Mucosa of descending colon (tissue), 3 donors: Measurements from ENCODE around the gene INTS3. TPM values are rescaled to one million over a fixed set of nuclear protein-coding genes. Genes with fewer than 3 reads are reported as not detected.
"Not testable (repeated sequence)": the region's sequence is repeated elsewhere in the genome, so short reads cannot be mapped to it uniquely, and the experiment has no call there.

Source experiments
- ATAC-seq: fragments of 200-7000 bp; cut with Tn5 transposase; one replicate; pipeline ENCODE4 v1.9.1; 2020; ENCODE audit warnings: mild to moderate bottlenecking, moderate library complexity
- DNase-seq, 3 donors: peaks; one replicate each; pipeline ENCODE4 v3.0.0-alpha.2; 2020
- H3K36me3 ChIP-seq: fragments of 200-600 bp; one replicate; pipeline ENCODE4 v1.8.0; 2021; ENCODE audit warnings: low read depth, mild to moderate bottlenecking
- H3K4me1 ChIP-seq: fragments of 200-600 bp; one replicate; pipeline ENCODE4 v1.8.0; 2021; ENCODE audit warnings: low read depth, mild to moderate bottlenecking
- H3K4me3 ChIP-seq: fragments of 200-600 bp; one replicate; pipeline ENCODE4 v1.8.0; 2021; ENCODE audit warnings: mild to moderate bottlenecking
- H3K9me3 ChIP-seq: fragments of 200-600 bp; one replicate; pipeline ENCODE4 v1.8.0; 2021; ENCODE audit warnings: mild to moderate bottlenecking
- intact Hi-C, 2 donors: fragments of 100-400 bp; cut with DNase I in 1 of 2; cut with micrococcal nuclease in 1 of 2; formaldehyde crosslinking; loops; one replicate each; pipeline versions ENCODE4 v1.11.0 to v1.11.1; 2022; cut with DNase I, micrococcal nuclease
- total RNA-seq, 3 donors: library from RNA; stranded (reverse); fragmentation: NEBNext Ultra II Directional in 2 of 3; extraction: Animal tissue kit (Norgen Biotek cat#: 25700) in 2 of 3; gene quantifications; one replicate each; pipeline versions ENCODE4 v1.2.1 to v1.2.4, GENCODE V29; 2021 to 2023
- TF ChIP-seq, protein P1 (sequence below): fragments of 200-600 bp; IDR thresholded peaks from one replicate; pipeline ENCODE4 v1.8.0; 2022; ENCODE audit warnings: antibody characterized with exemption, mild to moderate bottlenecking
- donor health status: DM: no; HTN: no; CAD: no; lungs with moderate emphysema.
- donor health status: DM: no; HTN: no; CAD: no.
- donor health status: DM: no; HTN: yes; CAD: no.

Gene INTS3
- total RNA-seq, 3 donors from 2014 or later = 30.6 to 52.3 (median 36.1) TPM

DNA sequence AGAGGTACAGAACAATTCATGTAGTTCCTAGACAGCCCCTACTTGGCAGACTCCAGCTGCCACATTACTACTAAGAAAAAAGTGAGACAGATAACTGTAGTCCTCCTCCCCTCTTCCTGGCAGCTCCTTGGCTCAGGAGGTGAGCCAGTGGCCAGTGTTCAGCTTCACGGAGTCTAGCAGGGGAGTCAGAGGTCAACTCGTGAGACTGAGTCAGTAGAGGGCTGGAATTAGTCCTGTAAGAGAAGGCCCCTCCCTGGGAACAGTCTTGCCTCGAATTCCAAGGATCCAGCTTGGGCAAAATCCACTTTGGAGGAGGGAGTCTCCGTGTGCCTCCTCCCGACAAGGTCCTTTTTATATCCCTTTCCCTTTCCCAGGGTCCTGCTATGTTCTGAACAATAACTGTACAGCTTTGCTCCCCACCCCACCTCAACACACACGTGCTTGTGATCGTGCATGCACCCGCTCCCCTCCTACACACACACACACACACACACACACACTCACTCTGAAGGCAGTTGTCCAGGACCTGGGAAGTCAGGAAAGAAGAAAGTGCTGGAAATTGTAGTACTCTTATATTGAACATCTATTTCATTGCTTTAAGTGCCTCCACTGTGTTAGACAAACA, 24.8 kb downstream of the INTS3 start:
- Histone ChIP-seq H3K9me3 (no peaks in the 10 kb centered on the region), H3K36me3 (no peaks in the 10 kb centered on the region), H3K4me1 (peaks cover 13% of the 10 kb centered on the region), H3K4me3 (no peak overlapping the region)
- intact Hi-C loops = no loop called here
- DNase-seq (no peak), ATAC-seq (no peak)
- TF ChIP-seq, protein P1, sequence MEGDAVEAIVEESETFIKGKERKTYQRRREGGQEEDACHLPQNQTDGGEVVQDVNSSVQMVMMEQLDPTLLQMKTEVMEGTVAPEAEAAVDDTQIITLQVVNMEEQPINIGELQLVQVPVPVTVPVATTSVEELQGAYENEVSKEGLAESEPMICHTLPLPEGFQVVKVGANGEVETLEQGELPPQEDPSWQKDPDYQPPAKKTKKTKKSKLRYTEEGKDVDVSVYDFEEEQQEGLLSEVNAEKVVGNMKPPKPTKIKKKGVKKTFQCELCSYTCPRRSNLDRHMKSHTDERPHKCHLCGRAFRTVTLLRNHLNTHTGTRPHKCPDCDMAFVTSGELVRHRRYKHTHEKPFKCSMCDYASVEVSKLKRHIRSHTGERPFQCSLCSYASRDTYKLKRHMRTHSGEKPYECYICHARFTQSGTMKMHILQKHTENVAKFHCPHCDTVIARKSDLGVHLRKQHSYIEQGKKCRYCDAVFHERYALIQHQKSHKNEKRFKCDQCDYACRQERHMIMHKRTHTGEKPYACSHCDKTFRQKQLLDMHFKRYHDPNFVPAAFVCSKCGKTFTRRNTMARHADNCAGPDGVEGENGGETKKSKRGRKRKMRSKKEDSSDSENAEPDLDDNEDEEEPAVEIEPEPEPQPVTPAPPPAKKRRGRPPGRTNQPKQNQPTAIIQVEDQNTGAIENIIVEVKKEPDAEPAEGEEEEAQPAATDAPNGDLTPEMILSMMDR = no peak

DNA sequence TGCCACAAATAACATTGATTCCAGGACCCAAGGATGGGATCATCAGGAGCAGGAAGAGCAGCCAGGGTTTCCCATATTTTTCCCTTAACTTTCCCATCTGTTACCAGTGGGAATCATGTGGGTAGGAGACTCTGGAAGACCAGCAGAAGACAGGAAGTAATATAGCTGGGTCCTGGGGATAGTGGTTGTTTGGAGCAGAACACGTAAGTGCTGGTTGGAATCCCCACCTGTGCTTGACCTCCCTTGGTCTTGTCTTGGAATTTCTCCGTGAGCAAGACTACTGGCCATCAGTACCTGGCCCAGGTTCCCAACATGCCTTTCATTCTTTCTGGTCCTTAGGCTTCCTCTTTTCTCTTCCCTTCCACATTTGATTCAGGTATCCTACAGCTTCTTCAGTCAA, 26.4 kb downstream of the INTS3 start:
- TF ChIP-seq, protein P1 = no peak
- ATAC-seq (no peak), DNase-seq (no peak)
- no peaks in the 10 kb centered on the region for H3K9me3 ChIP-seq
- no peak overlapping the region for H3K4me3 ChIP-seq
- H3K4me1 ChIP-seq = peaks cover 12% of the 10 kb centered on the region
- intact Hi-C loops = no loop called here
- H3K36me3 ChIP-seq = no peaks in the 10 kb centered on the region

DNA sequence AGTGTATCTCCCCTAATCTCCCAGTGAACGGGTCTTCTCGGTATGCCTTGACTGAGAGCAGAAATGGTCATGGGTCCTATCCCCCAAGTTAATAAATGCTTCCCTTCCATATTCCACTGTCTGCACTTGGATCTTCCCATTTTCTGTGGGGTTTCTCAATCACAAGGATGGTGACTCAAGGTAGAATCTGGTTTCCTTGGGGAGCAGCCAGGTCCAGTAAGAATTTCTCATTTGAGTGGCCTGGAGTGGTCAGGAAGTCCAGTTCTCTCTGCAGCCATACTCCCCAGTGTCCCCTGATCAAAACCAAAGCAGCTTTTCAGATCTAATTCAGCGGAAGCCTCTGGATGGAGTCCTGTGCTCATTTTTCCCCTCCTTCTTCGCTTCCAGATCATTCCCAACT, 32.6 kb downstream of the INTS3 start:
- Histone ChIP-seq H3K4me1 (peaks cover 4% of the 10 kb centered on the region), H3K9me3 (no peaks in the 10 kb centered on the region), H3K36me3 (no peaks in the 10 kb centered on the region), H3K4me3 (no peak overlapping the region)
- TF ChIP-seq, protein P1 = no peak
- DNase-seq = no peak
- ATAC-seq = no peak
- intact Hi-C loops = no loop called here

DNA sequence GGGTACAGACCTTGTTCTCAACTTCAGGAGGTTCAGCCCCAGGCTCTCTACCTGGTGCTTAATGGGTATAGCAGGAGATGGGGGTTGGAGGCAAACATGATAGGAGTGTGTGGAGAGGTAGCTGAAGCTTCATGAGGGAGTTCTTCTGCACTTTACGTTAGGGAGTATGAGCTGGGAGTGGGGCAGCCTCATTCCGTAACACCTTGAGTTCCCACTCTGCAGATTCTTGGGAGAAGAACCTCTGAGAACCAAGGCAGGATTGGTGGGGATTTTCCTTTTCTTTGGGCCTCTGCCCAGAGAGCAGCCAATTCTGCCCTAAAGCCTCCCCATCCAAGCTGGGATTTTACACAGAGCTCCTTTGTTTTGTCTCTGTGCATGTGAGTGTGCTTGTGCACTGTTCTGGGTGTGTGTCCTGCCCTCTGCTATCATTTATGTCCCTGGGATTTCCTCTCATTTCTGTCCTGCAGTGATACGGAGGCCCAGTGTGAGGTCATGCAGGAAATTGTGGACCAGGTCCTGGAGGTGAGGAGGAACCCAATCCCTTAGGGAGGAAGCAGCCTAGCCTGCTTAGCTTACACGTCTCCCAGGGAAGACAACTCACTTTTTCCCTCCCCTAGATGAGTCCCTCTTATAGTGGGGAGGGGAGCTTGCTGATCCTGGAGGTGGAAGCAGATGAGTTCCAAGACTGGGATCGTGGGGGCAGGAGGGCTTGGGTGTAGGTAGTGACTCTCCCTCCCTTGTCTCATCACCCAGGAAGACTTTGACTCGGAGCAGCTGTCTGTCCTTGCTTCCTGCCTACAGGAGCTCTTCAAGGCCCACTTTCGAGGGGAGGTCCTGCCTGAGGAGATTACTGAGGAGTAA, 35.7 kb downstream of the INTS3 start:
- H3K4me3 ChIP-seq = no peak overlapping the region
- TF ChIP-seq, protein P1 = no peak
- H3K4me1 ChIP-seq = peaks cover 13% of the 10 kb centered on the region
- peak; percentile 65 for ATAC-seq
- intact Hi-C loops = no loop called here
- H3K9me3 ChIP-seq = no peaks in the 10 kb centered on the region
- no peak for DNase-seq
- H3K36me3 ChIP-seq = no peaks in the 10 kb centered on the region

DNA sequence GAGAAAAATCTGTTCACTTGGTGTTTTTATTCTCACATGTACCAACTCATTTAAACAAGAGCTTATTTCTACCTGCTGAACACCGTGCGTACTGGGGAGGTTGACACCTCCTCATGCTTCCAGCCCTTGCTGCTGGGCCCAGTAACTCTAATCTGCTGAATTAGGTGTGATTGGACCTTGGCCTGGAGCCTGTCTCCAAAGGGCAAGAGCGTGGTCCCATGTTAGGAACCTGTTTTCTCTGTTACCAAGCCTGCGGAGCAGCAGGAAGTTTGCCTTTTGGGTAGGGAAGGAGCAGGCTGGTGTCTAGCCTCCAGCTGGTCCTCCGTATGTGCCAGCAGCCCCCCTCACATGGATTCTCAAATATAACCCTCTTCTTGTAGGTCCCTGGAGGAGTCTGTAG, 36.5 kb downstream of the INTS3 start:
- Histone ChIP-seq H3K4me3 (no peak overlapping the region), H3K36me3 (no peaks in the 10 kb centered on the region), H3K4me1 (peaks cover 19% of the 10 kb centered on the region), H3K9me3 (no peaks in the 10 kb centered on the region)
- intact Hi-C loops = no loop called here
- ATAC-seq (peak; percentile 42), DNase-seq (no peak)
- TF ChIP-seq, protein P1 = no peak

DNA sequence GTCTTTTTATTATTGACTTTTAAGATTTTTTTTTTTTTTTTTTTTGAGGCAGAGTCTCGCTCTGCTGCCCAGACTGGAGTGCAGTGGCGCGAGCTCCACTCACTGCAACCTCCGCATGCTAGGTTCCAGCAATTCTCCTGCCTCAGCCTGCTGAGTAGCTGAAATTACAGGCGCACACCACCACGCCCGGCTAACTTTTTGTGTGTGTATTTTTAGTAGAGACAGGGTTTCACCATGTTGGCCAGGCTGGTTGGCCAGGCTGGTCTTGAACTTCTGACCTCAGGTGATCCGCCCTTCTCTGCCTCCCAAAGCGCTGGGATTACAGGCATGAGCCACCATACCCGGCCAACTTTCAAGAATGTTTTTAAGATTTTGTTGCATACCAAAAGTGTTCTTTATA, 38.8 kb downstream of the INTS3 start:
- DNase-seq, ATAC-seq, H3K9me3 ChIP-seq, intact Hi-C loops, H3K36me3 ChIP-seq, H3K4me3 ChIP-seq: not testable (repeated sequence)
- peaks cover 19% of the 10 kb centered on the region for H3K4me1 ChIP-seq
